K562 (cell line): ENCODE data around the gene HBG1. TPM values are rescaled to one million over a fixed set of nuclear protein-coding genes. Genes with fewer than 3 reads are reported as not detected.
A peak's percentile ranks its signal among the peaks of the same experiment; 100 is the strongest.

Experiments
- ATAC-seq: fragments of 200-7000 bp; cut with Tn5 transposase; 3 replicates; pipeline ENCODE4 v1.9.1; 2020; ENCODE audit warnings: moderate library complexity
- BruUV-seq: library from RNA; stranded (reverse); fragments of 400-500 nt; replicated peaks from 2 replicates; lab custom pipeline; 2021; lab: Mats Ljungman, UMichigan
- CTCF ChIA-PET: fragments of 300-600 bp; formaldehyde crosslinking; extraction: SDS; loops from one replicate; lab custom pipeline; 2021; ENCODE audit warnings: low intra/inter-chr PET ratio; lab: Yijun Ruan, JAX
- POLR2A ChIA-PET: fragments of 300-600, 350-650 bp; sonication (Branson Sonifier 250); formaldehyde crosslinking; extraction: SDS; loops from one replicate; lab custom pipeline; 2021; ENCODE audit warnings: antibody characterized with exemption, inconsistent platforms; lab: Yijun Ruan, JAX
- DNase-seq, 4 experiments: peaks; one replicate each; pipeline versions ENCODE4 v3.0.0 to v3.0.0-alpha.2; 2011 to 2018; ENCODE audit warnings: low spot score in 3 of 4, mixed read lengths in 3 of 4; ENCODE audit errors: extremely low read depth in 1 of 4
- FAIRE-seq: peaks from 2 replicates; lab custom pipeline; 2011; peaks lifted over from hg19 to GRCh38; lab: Jason Lieb, UNC
- H2AFZ ChIP-seq: 2 replicates; pipeline ENCODE4 v1.6.0; 2011; ENCODE audit warnings: low read depth, low read length, control low read depth, inconsistent platforms
- H3K27ac ChIP-seq: fragments of 200-600 bp; 3 replicates; pipeline ENCODE4 v1.8.0; 2011; ENCODE audit warnings: low read depth, mild to moderate bottlenecking, control low read depth, inconsistent platforms, low read length, moderate library complexity, mixed read lengths; ENCODE audit errors: extremely low read depth
- H3K27me3 ChIP-seq, 2 experiments: fragments of 300-600 bp in 1 of 2; 2 replicates in 1 of 2; 3 replicates in 1 of 2; pipeline versions ENCODE4 v1.6.0 to v1.8.0; 2011; ENCODE audit warnings: inconsistent platforms in 2 of 2, low read length in 2 of 2, mild to moderate bottlenecking in 1 of 2, mixed read lengths in 1 of 2, moderate library complexity in 1 of 2; ENCODE audit not compliant: control insufficient read depth in 2 of 2, insufficient read depth in 2 of 2
- H3K36me3 ChIP-seq: fragments of 300-600 bp; 3 replicates; pipeline ENCODE4 v1.8.0; 2011; ENCODE audit warnings: mild to moderate bottlenecking, low read length, inconsistent platforms; ENCODE audit not compliant: control insufficient read depth, insufficient read depth
- H3K4me1 ChIP-seq, 2 experiments: fragments of 200-600 bp in 1 of 2; replicated peaks in 1 of 2; 2 replicates in 1 of 2; 3 replicates in 1 of 2; pipeline versions ENCODE4 v1.5.1 to v1.8.0; 2011; ENCODE audit warnings: inconsistent platforms in 2 of 2, low read length in 2 of 2, mild to moderate bottlenecking in 1 of 2, mixed read lengths in 1 of 2, moderate library complexity in 1 of 2; ENCODE audit not compliant: control insufficient read depth in 2 of 2, insufficient read depth in 2 of 2
- H3K4me2 ChIP-seq: 2 replicates; pipeline ENCODE4 v1.6.1; 2011; ENCODE audit warnings: low read length, control low read depth, inconsistent platforms, mixed read lengths; ENCODE audit not compliant: insufficient read depth
- H3K4me3 ChIP-seq: fragments of 200-600 bp; sonication (generic), shearing (Covaris generic); 2 replicates; pipeline ENCODE4 v1.5.1; 2016; ENCODE audit warnings: control low read depth, inconsistent platforms
- H3K79me2 ChIP-seq: fragments of 200-600 bp; 3 replicates; pipeline ENCODE4 v1.8.0; 2011; ENCODE audit warnings: low read length, inconsistent platforms; ENCODE audit not compliant: control insufficient read depth, insufficient read depth
- H3K9ac ChIP-seq, 2 experiments: 2 replicates each; pipeline versions ENCODE4 v1.6.0 to v1.6.1; 2011; ENCODE audit warnings: low read depth in 2 of 2, low read length in 2 of 2, control low read depth in 1 of 2, inconsistent platforms in 1 of 2, mild to moderate bottlenecking in 1 of 2, mixed read lengths in 1 of 2; ENCODE audit not compliant: insufficient read depth in 1 of 2
- H3K9me1 ChIP-seq: one replicate; pipeline ENCODE4 v1.6.0; 2011; ENCODE audit warnings: inconsistent platforms, mild to moderate bottlenecking, low read length, moderate library complexity; ENCODE audit not compliant: control insufficient read depth, insufficient read depth
- H3K9me3 ChIP-seq: replicated peaks from 2 replicates; pipeline ENCODE4 v1.5.1; 2011; ENCODE audit warnings: low read depth, low read length, inconsistent platforms; ENCODE audit not compliant: control insufficient read depth, insufficient read depth
- H4K20me1 ChIP-seq: replicated peaks from 2 replicates; pipeline ENCODE4 v1.6.1; 2011; ENCODE audit warnings: low read length, inconsistent platforms, mixed read lengths; ENCODE audit not compliant: control insufficient read depth, insufficient read depth
- DACH1 ChIP-seq: fragments of 450-650 bp; IDR thresholded peaks from 2 replicates; pipeline ENCODE4 v1.6.1; 2018; ENCODE audit not compliant: partially characterized antibody
- ELF1 ChIP-seq: fragments of 200-800 bp; sonication (Bioruptor generic); IDR thresholded peaks from 2 replicates; pipeline ENCODE4 v1.6.1; 2016; ENCODE audit warnings: missing genetic modification characterization, missing compliant biosample characterization
- GABPB1 ChIP-seq: sonication (generic); formaldehyde crosslinking; IDR thresholded peaks from 2 replicates; pipeline ENCODE4 v1.8.0; 2022; ENCODE audit warnings: mild to moderate bottlenecking, missing genetic modification reagents
- PHF20 ChIP-seq: fragments of 450-650 bp; IDR thresholded peaks from 2 replicates; pipeline ENCODE4 v1.6.1; 2018; ENCODE audit not compliant: partially characterized antibody
- RFX1 ChIP-seq: fragments of 450-650 bp; IDR thresholded peaks from 2 replicates; pipeline ENCODE4 v1.6.1; 2016; ENCODE audit warnings: mild to moderate bottlenecking, moderate library complexity
- SMARCC2 ChIP-seq: fragments of 450-650 bp; IDR thresholded peaks from 2 replicates; pipeline ENCODE4 v1.6.1; 2017; ENCODE audit warnings: antibody characterized with exemption, moderate library complexity, mild to moderate bottlenecking, low read depth
- ZNF449 ChIP-seq: fragments of 250-450 bp; sonication (Bioruptor Pico); IDR thresholded peaks from 2 replicates; pipeline ENCODE4 v1.8.0; 2022; ENCODE audit warnings: moderate library complexity, mild to moderate bottlenecking, inconsistent platforms
- WGBS: fragments of 100-300 bp; shearing (Covaris generic); methylation state at CpG from one replicate; pipeline ENCODE4 v1.1.6; 2016; ENCODE audit warnings: low coverage, mixed read lengths; ENCODE audit not compliant: insufficient coverage; ENCODE audit errors: missing lambda C conversion rate; 5-methylcytosine and 5-hydroxymethylcytosine counted together
- in situ Hi-C: fragments of 300-500 bp; cut with MboI; formaldehyde crosslinking; loops from 4 replicates; pipeline ENCODE4 v1.15.0; 2018; ENCODE audit warnings: inconsistent platforms, mixed read lengths
- intact Hi-C: fragments of 100-400 bp; cut with micrococcal nuclease; formaldehyde crosslinking; loops from 2 replicates; pipeline ENCODE4 v1.14.2; 2022
- polyA plus RNA-seq, 8 experiments: library from polyadenylated mRNA; depleted of rRNA in 4 of 8; stranded (reverse) in 5 of 8; unstranded in 3 of 8; fragments of >200 nt; fragmentation: Nextera tagmentation in 2 of 8; fragmentation: Illumina TruSeq in 1 of 8; extraction: Ambion mirVana in 2 of 8; extraction: Trizol in 1 of 8; gene quantifications; 2 replicates each; pipeline versions ENCODE4 v1.2.1 to v1.2.3, GENCODE V29; 2011 to 2014; ENCODE audit warnings: inconsistent platforms in 1 of 8, missing spikeins in 1 of 8
- total RNA-seq, 7 experiments: library from RNA; depleted of rRNA in 6 of 7; stranded (reverse); fragments of >200 nt in 6 of 7; fragmentation: Illumina TruSeq in 2 of 7; extraction: Trizol in 2 of 7; gene quantifications; 2 replicates each; pipeline versions ENCODE4 v1.2.1 to v1.2.3, GENCODE V29; 2011 to 2021; ENCODE audit warnings: low replicate concordance in 1 of 7

Gene HBG1
- total and polyA plus RNA-seq, 9 of the 15 experiments (the other 6 are each of a cell fraction or from before 2014, with no cell fraction given), result 1,066 to 16,338 (median 4,898) TPM

GRCh38 chr11:5233307-5233706, 16.4 kb downstream of the HBG1 start:
- DNase-seq (no peak), FAIRE-seq (no peak), ATAC-seq (no peak)
- H3K9me1 ChIP-seq, result no peaks in the 10 kb centered on the region
- no peaks in the 10 kb centered on the region; the same call in 2 of the 3 replicates for H3K36me3 ChIP-seq
- ChIA-PET POLR2A (interaction anchor here (1.3 kb wide), 1 partner anchor 9 kb away, joined by 10 read pairs; no protein-coding TSS in a partner anchor), CTCF (no interaction called here)
- H3K27me3 ChIP-seq, result no peaks in the 10 kb centered on the region
- no peak overlapping the region for H3K9ac ChIP-seq
- H4K20me1 ChIP-seq, result no peaks in the 10 kb centered on the region
- no peak overlapping the region for H3K27ac ChIP-seq
- H3K4me1 ChIP-seq, result peaks cover 11 to 36% of the 10 kb centered on the region in 2 experiments
- 82% methylated on average over 1 of the region's 1 CpG for WGBS
- in situ Hi-C loops (no loop called here), intact Hi-C loops (no loop called here)
- no peak overlapping the region for H3K4me2 ChIP-seq
- H2AFZ ChIP-seq, result no peak overlapping the region
- no peaks in the 10 kb centered on the region for H3K9me3 ChIP-seq
- TF ChIP-seq RFX1 (peak; percentile 53), SMARCC2 (no peak), GABPB1 (CRISPR knock-in tag) (no peak), PHF20 (no peak), ZNF449 (CRISPR knock-in tag) (no peak), ELF1 (tag) (no peak), DACH1 (peak; percentile 56)
- no peaks in the 10 kb centered on the region; the same call in 2 of the 3 replicates for H3K79me2 ChIP-seq
- no peak overlapping the region for H3K4me3 ChIP-seq
- BruUV-seq, result no TSS peak
